Effector CD4-positive, alpha-beta T cell (primary cell): ENCODE results near the gene PLEKHA1.

Source experiments
- DNase-seq: peaks from one replicate; pipeline ENCODE4 v3.0.0-alpha.2; 2020

PLEKHA1 gene

GRCh38 chr10:122426829-122427228 lies 52.3 kb downstream of the PLEKHA1 start:
- no peak for DNase-seq

- DNase-seq = no peak
Observed at GRCh38 chr10:122427280-122427679, 52.8 kb downstream of the PLEKHA1 start.

GRCh38 chr10:122435212-122435827 lies 60.8 kb downstream of the PLEKHA1 start:
- no peak for DNase-seq

DNA sequence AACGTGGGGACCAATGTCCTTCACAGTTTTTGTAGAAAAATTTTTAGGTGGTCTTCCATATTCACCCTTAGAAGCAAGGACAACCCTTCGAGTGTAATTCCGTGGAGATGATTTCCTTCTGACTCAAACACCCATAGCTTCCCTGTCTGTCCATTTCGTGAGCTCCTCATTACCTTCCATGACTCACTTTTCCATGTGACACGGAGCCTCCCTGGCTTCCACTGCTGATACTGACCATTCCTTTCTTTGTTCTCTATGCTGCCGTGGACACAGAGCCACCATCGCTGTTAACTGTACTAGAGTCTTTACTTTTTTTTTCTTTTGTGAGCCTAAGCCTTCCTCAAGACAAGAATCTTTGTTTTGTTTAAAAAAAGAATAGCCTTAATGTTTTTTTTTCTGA lies 67.5 kb downstream of the PLEKHA1 start:
- DNase-seq = no peak

GRCh38 chr10:122445469-122445868 lies 71.0 kb downstream of the PLEKHA1 start:
- no peak for DNase-seq

DNA sequence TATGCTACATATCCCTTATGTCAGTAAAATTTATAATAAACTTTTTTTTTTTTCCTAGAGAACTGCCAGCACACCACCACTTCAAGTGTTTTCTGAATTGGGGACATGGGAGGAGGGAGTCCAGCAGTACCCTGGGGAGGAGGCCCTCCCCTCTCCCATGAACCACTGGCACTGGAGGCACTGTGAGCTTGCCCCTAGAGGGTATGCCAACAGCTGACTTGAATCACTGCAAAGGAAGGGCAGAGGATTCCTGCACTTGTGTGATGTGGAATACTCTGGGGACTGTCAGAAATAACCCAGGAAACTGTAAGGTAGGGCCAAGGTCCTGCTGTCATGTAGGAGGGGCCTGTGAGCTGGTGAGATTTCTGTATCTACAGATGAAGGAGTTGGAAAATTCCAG lies 71.4 kb downstream of the PLEKHA1 start:
- DNase-seq = no peak

DNA sequence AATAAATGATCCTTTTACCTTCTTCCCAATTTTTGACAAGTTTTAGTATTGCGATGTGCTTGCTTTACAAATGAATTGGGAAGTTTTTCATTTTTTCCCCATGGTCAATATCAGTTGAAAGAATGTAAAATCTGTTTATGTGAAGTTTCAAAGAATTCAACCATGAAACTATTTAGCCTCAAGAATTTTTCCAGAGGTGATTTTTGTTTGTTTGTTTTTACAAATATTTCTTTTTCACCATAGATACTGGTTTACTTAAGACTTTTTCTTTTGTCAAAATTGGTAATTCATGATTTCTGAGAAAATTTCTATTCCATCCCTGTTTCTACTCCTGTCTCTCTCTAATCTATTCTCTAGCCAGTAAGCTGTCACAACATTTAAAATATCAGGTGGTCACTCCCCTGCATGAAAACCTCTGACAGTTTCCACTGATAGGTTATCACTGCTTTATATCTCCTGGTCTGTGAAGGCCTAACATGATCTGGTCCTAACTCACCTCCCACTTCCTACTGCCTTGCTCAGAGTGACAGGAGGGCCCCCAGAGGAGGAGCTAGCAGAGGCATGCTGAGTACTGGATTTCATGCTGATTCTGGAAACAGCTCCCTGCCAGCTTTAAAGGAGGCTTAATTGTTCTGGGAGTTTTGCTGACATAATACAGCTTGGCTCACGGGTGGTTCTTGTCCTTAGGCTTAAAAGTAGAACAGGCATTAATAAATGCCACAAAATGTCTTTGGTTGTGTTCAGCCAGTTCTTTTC lies 72.3 kb downstream of the PLEKHA1 start:
- no peak for DNase-seq

DNA sequence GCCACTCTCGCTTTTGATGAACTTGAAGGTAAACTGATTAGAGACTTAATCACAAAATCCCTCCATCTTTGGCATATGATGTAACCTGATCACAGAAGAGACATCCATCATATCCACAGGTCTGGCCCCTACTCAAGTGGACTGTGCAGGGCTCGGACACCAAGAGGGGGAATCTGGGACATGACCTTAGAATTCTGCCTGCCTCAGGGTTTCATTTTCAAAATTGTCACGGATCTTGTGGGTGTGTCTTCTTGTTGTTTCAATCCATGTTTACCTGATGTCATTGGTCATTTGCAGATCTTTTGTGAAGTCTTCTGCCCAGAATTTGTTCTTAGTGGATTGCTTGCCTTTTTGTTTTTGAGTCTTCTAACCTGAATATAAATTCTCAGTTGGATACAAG lies 74.1 kb downstream of the PLEKHA1 start:
- no peak for DNase-seq

DNA sequence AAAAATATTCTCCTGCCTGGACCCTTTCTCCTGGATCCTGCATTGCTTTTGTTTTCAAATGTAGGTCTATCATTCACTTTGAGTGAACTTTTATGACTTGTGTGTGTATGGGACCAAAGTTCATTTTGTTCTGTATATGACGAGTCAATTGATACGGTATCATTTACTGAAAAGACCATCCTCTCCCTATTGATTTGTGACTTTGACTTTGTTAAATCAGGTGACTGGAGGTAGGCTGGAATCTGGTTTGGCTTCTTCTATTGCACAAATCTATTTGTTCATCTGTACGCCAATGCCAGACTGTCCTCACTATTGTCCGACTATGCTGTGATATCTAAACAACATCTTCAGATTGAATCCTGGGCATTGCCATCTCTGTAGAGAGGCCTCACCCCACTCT lies 74.6 kb downstream of the PLEKHA1 start:
- DNase-seq = no peak

GRCh38 chr10:122450353-122450990 lies 76.0 kb downstream of the PLEKHA1 start:
- DNase-seq = no peak

- no peak for DNase-seq
Observed at GRCh38 chr10:122454071-122454470, 79.6 kb downstream of the PLEKHA1 start.

- no peak for DNase-seq
Observed at GRCh38 chr10:122454603-122455080, 80.1 kb downstream of the PLEKHA1 start, which contains the start of gene ARMS2. Gene ARMS2 (plus strand): TSS chr10:122454653. CDS start chr10:122454728, 75 bp downstream.

GRCh38 chr10:122455376-122456079 lies 81.0 kb downstream of the PLEKHA1 start:
- no peak for DNase-seq

DNA sequence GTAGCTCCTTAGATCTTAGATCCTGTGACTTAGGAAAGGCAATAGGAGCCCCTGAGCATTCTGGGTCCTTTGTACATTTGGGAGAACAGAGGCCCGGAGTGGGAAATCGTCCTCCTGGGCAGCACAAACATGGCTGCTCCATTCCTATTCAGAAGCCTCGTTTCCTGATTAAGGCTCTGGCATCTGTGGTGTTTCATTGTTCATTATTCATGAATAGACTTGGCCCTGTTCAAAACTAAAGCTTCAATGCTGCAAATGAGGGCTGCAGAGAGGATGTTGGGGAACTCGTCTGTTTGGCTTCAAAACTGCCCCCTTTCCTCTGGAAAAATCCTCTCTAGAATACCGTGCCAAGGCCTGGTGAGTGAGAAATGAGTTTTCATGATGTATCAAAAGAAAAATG lies 83.4 kb downstream of the PLEKHA1 start:
- no peak for DNase-seq

GRCh38 chr10:122458693-122459092 lies 84.2 kb downstream of the PLEKHA1 start:
- DNase-seq = no peak

- DNase-seq = no peak
Observed at GRCh38 chr10:122459561-122460273, 85.2 kb downstream of the PLEKHA1 start.

DNA sequence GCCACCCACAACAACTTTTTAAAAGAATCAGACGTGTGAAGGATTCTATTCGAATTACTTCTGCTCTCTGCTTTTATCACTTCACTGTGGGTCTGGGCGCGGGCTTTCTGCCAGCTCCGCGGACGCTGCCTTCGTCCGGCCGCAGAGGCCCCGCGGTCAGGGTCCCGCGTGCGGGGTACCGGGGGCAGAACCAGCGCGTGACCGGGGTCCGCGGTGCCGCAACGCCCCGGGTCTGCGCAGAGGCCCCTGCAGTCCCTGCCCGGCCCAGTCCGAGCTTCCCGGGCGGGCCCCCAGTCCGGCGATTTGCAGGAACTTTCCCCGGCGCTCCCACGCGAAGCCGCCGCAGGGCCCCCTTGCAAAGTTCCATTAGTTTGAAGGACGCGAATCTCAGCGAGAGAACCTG lies 86.4 kb downstream of the PLEKHA1 start:
- DNase-seq = no peak

DNA sequence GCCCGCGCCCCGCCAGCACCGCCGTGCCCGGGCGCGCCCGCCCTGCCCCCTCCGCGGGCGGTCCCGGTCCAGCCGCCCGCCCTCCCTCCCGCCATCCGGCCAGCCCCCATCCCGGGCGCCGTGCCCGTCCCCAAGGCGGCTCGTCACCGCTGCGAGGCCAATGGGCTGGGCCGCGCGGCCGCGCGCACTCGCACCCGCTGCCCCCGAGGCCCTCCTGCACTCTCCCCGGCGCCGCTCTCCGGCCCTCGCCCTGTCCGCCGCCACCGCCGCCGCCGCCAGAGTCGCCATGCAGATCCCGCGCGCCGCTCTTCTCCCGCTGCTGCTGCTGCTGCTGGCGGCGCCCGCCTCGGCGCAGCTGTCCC lies 86.8 kb downstream of the PLEKHA1 start, which contains the start of gene HTRA1:
TSS of gene HTRA1 (plus strand) at position 187 of the 362 bp plus-strand sequence. CDS start at position 287, 100 bp downstream.
- no peak for DNase-seq

GRCh38 chr10:122461729-122462532 lies 87.4 kb downstream of the PLEKHA1 start:
- no peak for DNase-seq

DNA sequence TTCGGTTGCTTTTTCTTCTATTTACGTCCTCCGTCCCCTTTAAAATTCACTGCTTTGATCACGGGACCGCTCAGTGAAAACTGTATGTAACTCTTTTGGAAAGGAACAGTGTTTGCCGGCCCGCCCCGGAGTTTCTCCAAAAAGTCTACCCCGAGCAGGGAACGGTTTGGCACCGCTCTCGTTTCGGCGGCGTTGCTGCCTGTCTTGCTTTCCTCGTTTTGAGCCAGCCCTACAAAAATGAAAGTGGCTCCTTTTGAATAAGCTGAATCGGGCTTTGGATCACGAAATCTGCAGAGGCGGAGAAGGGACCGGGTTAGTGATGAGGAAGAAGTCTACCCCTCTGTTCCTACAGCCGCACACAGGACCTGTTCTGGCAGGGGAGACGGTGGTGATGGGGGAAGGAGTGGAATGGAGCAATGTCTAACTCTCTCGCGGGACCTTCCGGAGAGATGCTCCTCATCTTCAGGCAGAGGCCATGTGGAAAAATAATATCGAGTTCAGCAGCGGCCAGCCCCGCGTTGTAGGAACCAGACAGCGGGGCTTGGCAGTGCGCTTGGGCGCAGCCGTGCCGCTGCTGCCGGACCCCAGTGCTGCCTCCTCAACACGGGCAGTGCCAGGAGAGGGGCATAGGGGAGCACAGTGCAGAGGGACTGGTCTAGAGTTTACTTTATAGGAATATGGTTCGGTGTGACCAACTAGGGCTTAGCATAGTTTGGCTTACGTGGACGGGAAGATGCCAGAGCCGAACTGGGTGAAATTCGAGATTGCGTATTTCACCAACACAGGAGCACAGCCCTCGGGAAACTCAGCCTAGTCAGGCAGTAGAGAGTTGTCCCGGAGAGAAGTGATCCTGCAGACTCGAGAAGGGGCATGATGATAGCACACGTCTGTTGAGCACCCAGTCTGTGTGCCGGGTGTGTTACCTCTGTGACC lies 88.3 kb downstream of the PLEKHA1 start:
- no peak for DNase-seq
